Ovary (tissue), 9 donors: ENCODE measurements around the gene ACOT7. TPM values are rescaled to one million over a fixed set of nuclear protein-coding genes. Genes with fewer than 3 reads are reported as not detected.

Source experiments
- DNase-seq, 5 donors: peaks; one replicate each; pipeline ENCODE4 v3.0.0-alpha.2; 2019 to 2020
- H3K27ac ChIP-seq, 2 donors: fragments of 200-600 bp; one replicate each; pipeline versions ENCODE4 v1.5.1 to v1.8.0; 2019 to 2022
- H3K27me3 ChIP-seq: fragments of 200-600 bp; one replicate; pipeline ENCODE4 v1.8.0; 2022
- H3K36me3 ChIP-seq: fragments of 200-600 bp; sonication (generic); one replicate; pipeline ENCODE4 v1.5.1; 2019
- H3K4me1 ChIP-seq: one replicate; pipeline ENCODE4 v1.8.1; 2013; ENCODE audit warnings: mild to moderate bottlenecking, moderate library complexity; ENCODE audit not compliant: insufficient read depth
- H3K4me3 ChIP-seq: fragments of 200-600 bp; sonication (generic); one replicate; pipeline ENCODE4 v1.5.1; 2017
- H3K9me3 ChIP-seq, 2 donors: fragments of 200-600 bp in 1 of 2; sonication (generic) in 1 of 2; one replicate each; pipeline versions ENCODE4 v1.5.1 to v1.8.1; 2013 to 2019; ENCODE audit warnings: mild to moderate bottlenecking in 1 of 2, moderate library complexity in 1 of 2
- CTCF ChIP-seq, 3 donors: fragments of 450-650 bp in 2 of 3; fragments of 200-600 bp in 1 of 3; IDR thresholded peaks; one replicate each; pipeline versions ENCODE4 v1.5.1 to v1.8.0; 2016 to 2022; ENCODE audit warnings: antibody characterized with exemption in 3 of 3, mild to moderate bottlenecking in 1 of 3
- EP300 ChIP-seq: sonication (generic); formaldehyde crosslinking; IDR thresholded peaks from one replicate; pipeline ENCODE4 v1.6.1; 2017; ENCODE audit warnings: antibody characterized with exemption
- POLR2A ChIP-seq: fragments of 450-650 bp; IDR thresholded peaks from one replicate; pipeline ENCODE4 v1.6.1; 2017; ENCODE audit warnings: antibody characterized with exemption, mild to moderate bottlenecking, moderate library complexity
- WGBS, 3 donors: extraction: QIAGEN DNeasy Blood & Tissue Kit in 1 of 3; methylation state at CpG; one replicate each; pipeline versions ENCODE4 v1.1.5 to v1.1.7; 2013 to 2017; 5-methylcytosine and 5-hydroxymethylcytosine counted together
- intact Hi-C, 4 donors: fragments of 100-400 bp; cut with DNase I; formaldehyde crosslinking; loops; one replicate each; pipeline versions ENCODE4 v1.11.0 to v1.15.1; 2022 to 2023
- polyA plus RNA-seq, 2 donors: library from polyadenylated mRNA; stranded (reverse); fragments of 200-250 nt in 1 of 2; fragments of 350-450 nt in 1 of 2; fragmentation: Illumina TruSeq in 1 of 2; extraction: RNeasy Lipid Tissue Mini Kit (QIAGEN cat#74804) in 1 of 2; gene quantifications; one replicate each; pipeline ENCODE4 v1.2.3, GENCODE V29; 2013 to 2014
- total RNA-seq, 7 donors: library from RNA; depleted of rRNA in 2 of 7; stranded (reverse); fragments of >200 nt in 2 of 7; fragmentation: NEBNext Ultra II Directional in 3 of 7; extraction: Animal tissue kit (Norgen Biotek cat#: 25700) in 3 of 7; gene quantifications; one replicate each; pipeline versions ENCODE4 v1.1.0 to v1.2.4, GENCODE V29; 2016 to 2023
- donor health status: DM: no; HTN: no; CAD: no; lungs with moderate emphysema.
- donor health status: DM: no; HTN: no; CAD: no.
- donor health status: Bipolar disorder and iron deficiency.
- donor health status: DM: yes; HTN: yes; CAD: no.
- donor health status: DM: no; HTN: no; CAD: no.
- donor health status: DM: yes; HTN: yes; CAD: no.

ACOT7 gene
- total and polyA plus RNA-seq, 9 donors = 6.4 to 20.7 (median 11.3) TPM

- intact Hi-C loops = no loop called here
- H3K9me3 ChIP-seq = no peaks in the 10 kb centered on the region
- 77 to 89% (median 88%) methylated on average over 9 of the region's 9 CpGs for WGBS, 3 donors
- no peak for TF ChIP-seq POLR2A
- TF ChIP-seq EP300 = no peak
- no peak for TF ChIP-seq CTCF (IDR thresholded peaks at IDR 0.05)
- no peak overlapping the region for H3K4me3 ChIP-seq
- H3K27ac ChIP-seq = no peak overlapping the region
- H3K4me1 ChIP-seq = peaks cover 6% of the 10 kb centered on the region
- H3K27me3 ChIP-seq = no peaks in the 10 kb centered on the region
- no peak for DNase-seq
- no peaks in the 10 kb centered on the region for H3K36me3 ChIP-seq
Observed at GRCh38 chr1:6272452-6272851, 121.1 kb downstream of the ACOT7 start.

- Histone ChIP-seq H3K4me1 (peaks cover 6% of the 10 kb centered on the region), H3K27me3 (no peaks in the 10 kb centered on the region), H3K9me3 (no peaks in the 10 kb centered on the region), H3K36me3 (no peaks in the 10 kb centered on the region), H3K27ac (no peak overlapping the region), H3K4me3 (no peak overlapping the region)
- DNase-seq = no peak
- 79 to 91% (median 87%) methylated on average over 12 of the region's 12 CpGs for WGBS, 3 donors
- intact Hi-C loops = no loop called here
- TF ChIP-seq EP300 = no peak
- no peak for TF ChIP-seq CTCF (IDR thresholded peaks at IDR 0.05)
- no peak for TF ChIP-seq POLR2A
Observed at GRCh38 chr1:6271554-6271953, 122.0 kb downstream of the ACOT7 start.

GRCh38 chr1:6271006-6271405 lies 122.6 kb downstream of the ACOT7 start:
- intact Hi-C loops = no loop called here
- Histone ChIP-seq H3K9me3 (no peaks in the 10 kb centered on the region), H3K36me3 (no peaks in the 10 kb centered on the region), H3K4me3 (no peak overlapping the region), H3K27me3 (no peaks in the 10 kb centered on the region), H3K27ac (no peak overlapping the region), H3K4me1 (peaks cover 4% of the 10 kb centered on the region)
- 69 to 81% (median 80%) methylated on average over 4 of the region's 4 CpGs for WGBS, 3 donors
- no peak for DNase-seq
- TF ChIP-seq EP300 (no peak), CTCF (IDR thresholded peaks at IDR 0.05) (no peak), POLR2A (no peak)

- WGBS, 3 donors = 73 to 82% (median 81%) methylated on average over 8 of the region's 8 CpGs
- TF ChIP-seq CTCF (IDR thresholded peaks at IDR 0.05) = no peak
- TF ChIP-seq EP300 = no peak
- TF ChIP-seq POLR2A = no peak
- intact Hi-C loops = no loop called here
- no peak overlapping the region for H3K4me3 ChIP-seq
- H3K27me3 ChIP-seq = no peaks in the 10 kb centered on the region
- no peaks in the 10 kb centered on the region for H3K9me3 ChIP-seq
- no peak for DNase-seq
- H3K36me3 ChIP-seq = no peaks in the 10 kb centered on the region
- no peaks in the 10 kb centered on the region for H3K4me1 ChIP-seq
- H3K27ac ChIP-seq = no peak overlapping the region
Observed at GRCh38 chr1:6270401-6270800, 123.2 kb downstream of the ACOT7 start.
